ENCODE data around the gene FGR.
A peak's percentile ranks its signal among the peaks of the same experiment; 100 is the strongest.
"Not testable (repeated sequence)": the region's sequence is repeated elsewhere in the genome, so short reads cannot be mapped to it uniquely, and the experiment has no call there.

The FGR gene

DNA sequence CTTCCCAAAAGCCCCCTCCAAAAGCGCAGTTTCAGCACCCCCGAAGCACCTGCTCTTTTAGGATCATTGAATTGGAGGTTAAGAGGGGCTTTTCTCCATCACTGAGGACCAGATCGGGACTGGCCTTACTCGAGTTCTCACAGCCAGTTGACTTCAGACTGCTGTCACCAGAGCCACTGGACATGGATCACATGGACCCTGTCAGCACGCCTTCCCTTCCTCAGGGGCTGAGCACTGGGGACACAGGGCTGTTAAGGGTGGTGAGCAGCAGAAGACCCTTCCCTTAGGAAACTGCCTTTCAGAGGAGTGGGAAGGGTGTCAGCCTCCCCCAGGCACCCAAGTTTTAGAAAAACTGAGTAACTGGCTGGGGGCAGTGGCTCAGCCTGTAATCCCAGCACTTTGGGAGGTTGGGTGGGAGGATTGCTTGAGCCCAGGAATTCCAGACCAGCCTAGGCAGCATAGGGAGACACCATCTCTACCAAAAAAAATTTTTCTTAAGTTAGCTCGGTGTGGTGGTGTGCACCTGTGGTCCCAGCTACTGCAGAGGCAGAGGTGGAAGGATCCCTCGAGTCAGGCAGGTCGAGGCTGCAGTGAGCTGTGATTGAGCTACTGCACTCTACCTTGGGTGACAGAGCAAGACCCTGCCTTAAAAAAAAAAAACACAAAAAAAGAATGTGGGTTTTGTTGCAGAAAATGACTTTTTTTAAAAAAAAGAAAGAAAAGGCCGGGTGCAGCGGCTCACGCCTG, 584 bp upstream of the FGR start:
- no peak for DNase-seq (ENCODE audit: low read depth in 2 of 2)

DNA sequence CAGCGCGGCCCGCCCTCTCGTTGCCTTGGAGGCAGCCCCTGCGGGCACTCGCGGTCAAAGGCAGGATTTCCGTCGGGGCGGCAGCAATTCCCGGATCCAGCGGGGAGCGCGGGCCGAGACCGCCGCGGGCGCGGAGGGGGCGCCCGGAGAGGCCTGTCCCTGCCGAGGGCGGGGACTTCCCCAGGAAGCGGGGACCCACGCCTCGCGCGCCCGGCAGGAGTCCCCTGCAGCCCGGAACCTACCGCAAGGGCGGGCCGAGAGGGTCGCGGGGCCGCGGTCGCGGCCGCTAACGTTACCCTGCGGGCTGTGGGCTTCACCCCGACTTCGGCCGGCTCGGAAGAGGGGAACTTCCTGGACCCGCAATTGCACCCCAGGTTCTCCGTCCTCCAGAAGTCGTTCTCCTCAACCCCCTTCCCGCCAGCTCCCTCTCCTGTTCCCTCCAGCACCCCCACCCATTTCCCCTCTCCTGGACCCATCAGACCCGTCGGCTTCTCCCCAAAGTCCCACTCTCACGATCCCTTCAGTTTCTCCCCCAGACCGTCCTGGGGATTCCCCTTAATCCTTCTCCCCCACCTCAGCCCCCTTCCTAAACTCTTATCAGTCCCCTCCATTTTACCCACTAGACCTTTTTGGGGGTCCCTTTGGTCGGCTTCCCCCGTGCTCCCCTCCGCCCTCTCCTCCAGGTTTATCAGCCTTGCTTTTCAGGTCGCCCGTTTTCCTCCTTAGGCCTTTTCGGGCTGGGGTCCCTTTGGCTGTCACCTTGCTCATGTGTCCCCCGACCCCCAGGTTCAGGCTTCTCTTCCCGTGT, 604 bp downstream of the FGR start:
- peak in 1 of 2 donors; percentile 26 for DNase-seq (ENCODE audit: low read depth in 2 of 2)

DNA sequence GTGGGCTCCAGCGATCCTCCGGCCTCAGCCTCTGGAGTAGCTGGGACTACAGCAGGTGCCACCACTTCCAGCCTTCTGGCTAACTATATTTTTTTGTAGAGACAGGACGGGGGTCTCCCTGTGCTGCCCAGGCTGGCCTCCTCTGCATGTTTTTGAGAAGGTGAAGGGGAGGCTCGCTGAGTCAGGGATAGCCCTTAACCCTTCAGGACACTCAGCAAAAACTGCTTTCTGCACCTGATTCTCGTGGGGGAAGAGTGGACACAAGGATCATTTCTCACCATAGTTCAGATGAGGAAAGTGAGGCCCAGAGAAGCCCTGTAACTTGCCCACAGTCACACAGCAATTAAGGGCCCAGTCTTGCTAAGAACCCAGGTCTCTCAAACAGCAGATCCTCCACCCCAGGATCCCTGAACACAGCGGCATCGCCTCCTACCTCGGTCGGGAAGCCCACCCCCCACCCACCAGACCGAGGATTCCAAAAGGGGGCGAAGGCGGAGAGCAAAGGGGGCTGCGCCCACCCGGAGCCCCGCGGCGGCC, 1.3 kb downstream of the FGR start:
- no peak for DNase-seq (ENCODE audit: low read depth in 2 of 2)

DNA sequence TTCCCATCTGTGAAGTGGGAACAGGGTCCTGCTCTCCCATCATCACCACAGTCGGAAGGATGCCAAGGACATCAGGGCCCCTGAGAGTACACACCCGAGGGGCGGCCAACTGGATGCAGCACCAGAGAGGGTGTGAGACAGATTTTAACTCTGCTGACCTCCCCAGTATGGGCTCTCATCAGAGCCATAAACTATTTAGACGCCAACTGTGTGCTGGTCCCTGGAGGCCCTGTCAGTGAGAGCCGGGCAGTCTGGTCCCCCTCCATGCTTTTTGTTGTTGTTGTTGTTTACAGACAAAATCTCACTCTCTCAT, 1.7 kb downstream of the FGR start:
- no peak for DNase-seq (ENCODE audit: low read depth in 2 of 2)

DNA sequence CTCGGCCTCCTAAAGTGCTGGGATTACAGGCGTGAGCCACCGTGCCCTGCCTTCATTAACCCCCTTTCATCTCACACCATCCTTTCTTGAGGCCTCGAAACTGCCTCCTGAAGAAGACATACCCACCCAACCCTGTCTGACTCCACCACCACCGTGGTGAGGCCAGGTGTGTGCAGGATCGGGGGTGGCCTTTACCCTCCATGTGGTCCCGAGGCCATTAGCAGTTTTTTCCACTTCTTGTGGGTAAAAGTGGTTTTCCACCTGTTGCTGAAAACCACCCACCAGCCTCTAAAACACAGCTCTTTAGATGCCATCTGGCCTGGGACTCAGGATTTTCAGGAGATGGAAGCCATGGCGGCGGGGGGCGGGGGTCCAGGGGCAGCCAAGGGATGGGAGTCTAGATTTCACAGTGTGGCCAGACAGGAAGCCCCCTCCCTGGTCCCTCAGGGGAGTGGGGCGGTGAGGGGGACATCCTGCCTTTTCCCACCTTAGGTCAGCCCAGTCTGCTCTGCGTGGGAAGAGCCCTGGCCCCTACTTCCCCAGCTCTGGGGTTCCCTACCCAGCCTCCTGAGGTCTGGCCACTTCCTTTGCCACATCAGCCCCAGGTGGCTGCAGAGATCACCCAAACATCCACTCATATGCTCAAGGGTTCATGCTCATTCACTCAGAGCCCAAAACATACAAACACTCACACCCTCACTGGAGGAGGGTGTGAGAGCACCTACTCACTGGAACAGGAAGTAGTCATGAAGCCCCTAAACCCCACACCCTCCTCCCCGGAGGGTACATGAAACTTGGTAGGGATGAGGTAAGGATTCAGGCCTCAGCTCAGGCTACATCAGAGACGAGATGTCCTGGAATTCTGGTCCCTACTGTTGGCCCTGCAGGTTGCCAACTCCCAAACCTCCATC, 2.3 kb downstream of the FGR start:
- DNase-seq (ENCODE audit: low read depth in 2 of 2), result peak; percentile 31 to 42

DNA sequence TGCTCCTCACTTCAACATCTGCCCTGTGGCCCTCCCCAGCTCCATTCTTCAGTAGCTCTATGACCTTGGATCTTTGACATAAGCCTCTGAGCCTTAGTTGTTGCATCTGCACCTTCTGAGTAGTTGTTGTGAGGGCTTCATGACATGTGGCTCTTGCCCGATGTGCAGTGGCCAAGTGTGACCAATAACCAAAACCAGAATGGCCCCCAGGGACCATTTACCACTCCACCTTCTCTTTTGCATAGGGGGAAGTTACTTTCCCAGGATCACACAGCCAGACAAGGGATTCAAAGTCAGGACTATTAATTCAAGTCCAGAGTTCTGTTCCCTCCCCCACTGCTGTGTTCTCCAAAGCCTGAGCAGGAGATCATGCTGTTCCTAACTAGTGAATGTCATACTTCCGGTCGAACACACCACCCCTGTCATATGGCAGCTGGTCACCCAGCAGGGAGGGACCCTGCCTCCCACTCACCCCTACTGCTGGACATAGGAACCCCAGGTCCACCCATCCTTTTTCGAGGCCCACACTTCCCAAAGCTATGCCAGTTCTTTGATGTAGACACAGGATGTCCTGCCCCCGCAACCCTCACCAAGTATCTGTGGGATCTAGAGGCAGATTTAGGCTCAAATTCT, 4.0 kb downstream of the FGR start:
- no peak for DNase-seq (ENCODE audit: low read depth in 2 of 2)

DNA sequence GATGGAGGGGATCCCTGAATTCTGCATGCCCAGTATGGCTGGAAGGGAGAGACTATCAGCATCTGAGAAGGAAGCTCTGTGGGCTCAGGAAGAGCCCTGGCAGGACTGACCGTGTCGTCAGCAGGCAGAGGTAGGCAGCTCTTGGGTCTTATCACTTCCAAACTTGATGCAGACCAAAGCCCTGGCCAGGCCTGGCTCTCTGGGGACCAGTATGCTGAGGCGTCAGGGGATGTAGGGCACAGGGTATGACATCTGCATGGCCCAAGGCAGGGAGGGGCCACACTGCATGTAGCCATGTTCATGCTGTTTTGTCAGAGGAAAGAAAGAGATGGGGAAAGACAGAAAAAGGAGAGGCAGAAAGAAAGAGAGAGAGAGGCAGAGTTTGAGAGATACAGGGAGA, 6.3 kb downstream of the FGR start:
- DNase-seq (ENCODE audit: low read depth in 2 of 2), result no peak

DNA sequence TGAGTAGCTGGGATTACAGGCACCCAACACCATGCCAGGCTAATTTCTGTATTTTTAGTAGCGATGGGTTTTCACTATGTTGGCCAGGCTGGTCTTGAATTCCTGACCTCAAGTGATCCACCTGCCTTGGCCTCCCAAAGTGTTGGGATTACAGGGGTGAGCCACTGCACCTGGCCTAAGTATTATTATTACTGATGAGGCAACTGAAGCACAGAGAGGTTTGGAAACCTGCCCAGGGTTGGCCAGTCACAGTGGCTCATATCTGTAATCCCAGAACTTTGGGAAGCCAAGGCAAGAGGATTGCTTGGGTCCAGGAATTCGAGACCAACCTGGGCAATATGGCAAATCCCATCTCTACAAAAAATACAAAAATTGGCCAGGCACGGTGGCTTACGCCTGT, 7.3 kb downstream of the FGR start:
- not testable (repeated sequence) for DNase-seq (ENCODE audit: low read depth in 2 of 2)

DNA sequence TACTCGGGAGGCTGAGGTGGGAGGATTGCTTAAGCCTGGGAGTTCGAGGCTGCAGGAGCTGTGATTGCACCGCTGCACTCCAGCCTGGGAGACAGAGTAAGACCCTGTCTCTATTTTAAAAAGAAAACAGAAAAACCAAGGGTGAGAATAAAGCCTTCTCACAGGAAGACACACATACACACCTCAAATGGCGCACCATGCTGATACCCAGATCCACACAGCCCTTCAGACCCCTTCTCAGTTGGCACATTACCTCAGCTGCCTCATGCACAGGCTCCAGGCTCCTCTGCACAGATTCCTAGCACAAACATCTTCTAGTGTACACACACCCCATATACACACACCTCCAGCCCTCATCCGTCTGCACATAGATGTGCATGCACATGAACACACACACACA, 7.9 kb downstream of the FGR start:
- no peak for DNase-seq (ENCODE audit: low read depth in 2 of 2)

DNA sequence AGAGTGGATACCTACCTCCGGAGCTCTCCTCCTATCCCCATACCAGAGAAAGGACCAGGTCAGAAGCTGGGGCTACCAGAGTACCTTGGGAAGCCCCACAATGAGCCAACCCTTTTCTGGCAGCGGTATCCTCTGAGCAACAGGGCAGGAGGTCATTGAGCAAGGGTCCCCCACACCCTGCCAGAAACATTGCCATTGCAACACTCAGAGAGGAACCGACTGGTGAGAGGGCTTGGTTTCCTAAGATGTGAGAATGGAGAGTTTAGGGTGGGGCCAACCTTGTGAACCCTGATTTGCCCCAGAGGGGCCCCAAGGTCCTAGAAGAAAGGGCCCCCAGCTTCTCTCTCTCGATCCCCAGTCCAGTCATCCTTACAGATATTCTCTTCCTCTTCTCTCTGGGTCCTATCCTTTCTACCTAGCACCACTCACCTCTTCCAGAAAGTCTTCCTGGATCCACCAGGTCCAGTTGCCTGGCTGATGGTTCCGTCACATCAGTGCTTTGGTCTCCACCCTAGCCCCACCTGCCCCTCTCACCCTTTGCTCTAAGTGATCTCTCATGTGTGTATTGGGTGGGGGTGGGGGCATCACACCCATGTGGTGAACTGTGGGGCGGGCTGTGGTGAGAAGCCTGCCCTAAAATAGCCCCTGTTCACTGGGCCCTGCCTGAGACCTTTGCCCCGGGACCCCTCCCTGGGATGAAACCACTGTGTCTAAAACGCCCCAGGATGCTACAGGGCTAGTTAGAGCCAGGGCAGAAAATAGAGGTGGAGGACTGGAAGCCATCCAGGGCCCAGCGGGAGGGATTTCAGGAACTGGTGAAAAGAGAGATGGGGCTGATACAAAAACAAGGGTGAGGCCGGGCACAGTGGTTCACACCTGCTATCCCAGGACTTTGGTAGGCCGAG, 8.7 kb downstream of the FGR start:
- DNase-seq (ENCODE audit: low read depth in 2 of 2), result no peak

DNA sequence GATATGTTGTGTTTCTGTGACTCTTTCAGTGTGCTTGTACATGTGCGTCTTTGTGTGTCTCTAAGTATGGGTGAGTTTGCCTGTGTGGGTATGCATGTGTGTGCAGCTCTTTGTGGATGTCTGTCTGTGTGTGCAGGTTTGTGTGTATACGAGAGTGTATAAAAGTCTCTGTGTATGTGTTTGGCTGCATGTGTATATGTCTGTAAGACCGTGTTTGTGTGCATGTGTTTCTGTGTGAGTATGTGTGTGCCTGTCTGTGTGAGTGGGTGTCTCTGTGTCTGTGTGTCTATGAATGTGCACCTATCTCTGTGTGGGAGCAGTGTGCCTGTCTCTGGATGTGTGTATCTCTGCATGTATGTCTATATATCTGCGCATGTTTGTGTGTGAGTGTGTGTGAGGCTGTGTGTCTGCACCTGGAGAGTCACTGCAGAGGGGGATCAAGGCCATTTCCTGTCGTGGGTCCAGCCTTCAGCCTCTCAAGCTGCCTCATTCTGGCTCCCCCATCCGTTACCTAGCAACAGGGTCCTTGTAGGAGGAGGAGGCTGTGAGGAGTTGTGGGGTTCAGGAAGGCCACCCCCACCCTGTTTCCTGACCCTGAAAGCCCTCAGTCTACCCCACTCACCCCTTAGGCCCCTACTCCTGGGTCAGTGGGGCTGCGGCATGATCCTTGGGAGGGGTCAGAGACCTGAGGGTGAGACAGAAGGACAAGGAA, 10.4 kb downstream of the FGR start:
- DNase-seq (ENCODE audit: low read depth in 2 of 2), result no peak

DNA sequence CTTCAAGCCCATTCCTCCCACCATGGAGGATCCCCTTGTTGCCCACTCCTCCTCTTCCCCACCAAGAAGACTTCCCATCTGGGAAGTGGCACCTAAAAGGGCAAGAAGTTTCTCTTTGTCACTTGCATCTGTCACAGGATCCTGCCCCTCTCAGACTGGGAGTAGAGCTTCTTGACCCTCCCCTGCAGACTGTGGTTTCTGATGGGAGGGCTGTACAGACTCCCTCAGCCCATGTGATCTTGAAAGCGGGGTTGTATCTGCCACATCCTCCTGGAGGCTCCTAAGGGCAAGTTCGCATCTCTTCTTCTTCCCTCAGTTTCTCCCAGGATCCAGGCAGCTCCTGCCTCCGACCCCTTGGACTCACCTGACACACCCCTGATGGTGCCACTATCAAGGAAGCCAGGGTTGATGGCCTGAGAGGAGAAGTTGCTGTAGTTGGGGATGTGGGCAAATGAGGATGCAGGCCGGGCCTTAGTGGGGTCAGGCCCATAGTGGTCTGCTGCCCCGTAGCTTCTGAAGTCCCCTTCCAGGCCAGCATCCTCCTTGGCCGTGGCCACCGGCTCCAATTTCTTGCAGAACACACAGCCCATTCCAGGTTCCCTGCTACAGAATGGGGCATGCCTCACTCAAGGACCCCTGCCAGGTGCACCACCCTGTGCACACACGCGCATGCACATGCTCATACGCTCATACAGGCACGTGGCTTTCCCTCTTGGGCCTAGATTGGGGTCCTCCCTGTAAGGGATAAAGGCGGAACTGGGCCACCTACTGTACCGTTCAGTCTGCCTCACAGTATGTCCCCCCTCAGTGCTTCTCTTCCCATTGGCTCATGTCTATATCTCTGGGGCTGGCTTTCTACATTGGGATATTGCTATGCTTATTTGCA, 11.4 kb downstream of the FGR start:
- no peak for DNase-seq (ENCODE audit: low read depth in 2 of 2)

DNA sequence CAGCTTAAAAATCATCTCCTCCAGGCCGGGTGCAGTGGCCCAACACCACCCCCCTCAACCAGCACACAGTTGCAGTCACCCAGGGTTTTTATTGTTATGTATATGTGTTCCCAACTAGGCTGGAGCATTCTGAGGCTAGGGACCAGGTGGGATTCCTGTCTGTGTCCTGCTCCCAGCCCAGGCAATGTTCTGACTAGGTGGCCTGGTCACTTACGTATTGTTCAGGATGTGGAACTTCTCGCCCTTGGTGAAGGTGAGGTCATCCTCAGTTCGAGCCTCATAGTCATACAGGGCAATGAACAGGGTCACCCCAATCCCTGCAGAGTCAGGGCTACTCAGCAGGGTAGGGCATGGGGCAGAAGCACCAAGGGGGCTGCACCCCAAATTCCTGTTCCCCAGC, 12.2 kb downstream of the FGR start:
- no peak for DNase-seq (ENCODE audit: low read depth in 2 of 2)

DNA sequence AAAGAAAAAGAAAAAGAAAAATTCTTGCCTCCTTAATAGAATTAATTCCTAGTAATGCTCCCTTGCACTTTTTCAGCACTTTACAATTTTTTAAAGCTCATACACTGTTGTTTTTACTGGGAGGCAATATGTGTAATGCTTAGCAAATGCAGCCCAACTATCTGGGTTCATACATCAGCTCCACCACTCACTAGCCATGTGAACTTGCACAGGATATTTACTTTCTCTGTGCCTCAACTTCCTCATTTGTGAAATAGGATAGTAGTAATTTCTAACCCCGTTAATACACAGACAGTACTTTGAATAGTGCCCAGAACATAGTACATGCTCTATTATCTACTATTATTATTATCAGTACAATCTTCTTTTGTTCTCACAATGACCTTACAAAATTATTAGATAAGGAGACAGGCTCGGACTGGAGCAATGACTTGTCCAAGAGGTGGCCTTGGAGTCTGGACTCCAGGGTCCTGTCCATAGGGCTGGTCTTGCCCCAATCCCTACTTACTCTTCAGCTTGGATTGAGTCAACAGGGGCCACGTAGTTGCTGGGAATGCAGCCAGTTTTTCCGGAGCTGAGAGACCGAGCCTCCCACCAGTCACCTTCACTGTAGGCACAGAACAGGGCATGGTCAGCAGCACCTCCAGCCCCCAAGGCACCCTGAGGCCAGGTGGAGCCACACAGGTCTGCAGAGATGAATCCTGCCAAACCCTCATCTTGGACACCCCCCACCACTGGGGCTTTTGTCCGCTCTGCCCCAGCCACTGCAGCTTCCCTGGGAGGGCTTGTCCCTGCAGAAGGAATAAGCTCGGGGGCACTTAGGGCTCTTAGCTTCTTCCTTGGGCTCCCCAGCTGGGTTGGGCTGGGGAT, 13.7 kb downstream of the FGR start:
- DNase-seq (ENCODE audit: low read depth in 2 of 2), result no peak

DNA sequence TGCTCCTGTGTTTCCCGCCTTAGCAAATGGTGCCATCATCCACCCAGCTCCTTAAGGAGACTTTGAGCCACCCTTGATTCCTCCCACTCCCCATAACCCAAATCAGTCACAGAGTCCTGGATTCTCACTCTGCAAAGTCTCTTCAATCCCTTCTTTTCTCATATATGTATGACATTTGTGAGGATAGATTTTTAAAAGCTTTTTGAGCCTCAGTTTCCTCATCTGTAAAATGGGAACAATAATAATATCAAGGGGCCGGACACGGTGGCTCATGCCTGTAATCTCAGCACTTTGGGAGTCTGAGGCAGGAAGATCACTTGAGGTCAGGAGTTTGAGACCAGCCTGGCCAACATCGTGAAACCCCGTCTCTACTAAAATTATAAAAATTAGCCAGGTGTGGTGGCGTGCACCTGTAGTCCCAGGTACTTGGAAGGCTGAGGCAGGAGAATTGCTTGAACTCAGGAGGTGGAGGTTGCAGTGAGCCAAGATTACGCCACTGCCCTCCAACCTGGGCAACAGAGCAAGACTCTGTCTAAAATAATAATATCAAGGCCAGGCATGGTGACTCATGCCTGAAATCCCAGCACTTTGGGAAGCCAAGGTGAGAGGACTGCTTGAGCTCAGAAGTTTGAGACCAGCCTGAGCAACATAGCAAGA, 15.1 kb downstream of the FGR start:
- DNase-seq (ENCODE audit: low read depth in 2 of 2), result not testable (repeated sequence)

DNA sequence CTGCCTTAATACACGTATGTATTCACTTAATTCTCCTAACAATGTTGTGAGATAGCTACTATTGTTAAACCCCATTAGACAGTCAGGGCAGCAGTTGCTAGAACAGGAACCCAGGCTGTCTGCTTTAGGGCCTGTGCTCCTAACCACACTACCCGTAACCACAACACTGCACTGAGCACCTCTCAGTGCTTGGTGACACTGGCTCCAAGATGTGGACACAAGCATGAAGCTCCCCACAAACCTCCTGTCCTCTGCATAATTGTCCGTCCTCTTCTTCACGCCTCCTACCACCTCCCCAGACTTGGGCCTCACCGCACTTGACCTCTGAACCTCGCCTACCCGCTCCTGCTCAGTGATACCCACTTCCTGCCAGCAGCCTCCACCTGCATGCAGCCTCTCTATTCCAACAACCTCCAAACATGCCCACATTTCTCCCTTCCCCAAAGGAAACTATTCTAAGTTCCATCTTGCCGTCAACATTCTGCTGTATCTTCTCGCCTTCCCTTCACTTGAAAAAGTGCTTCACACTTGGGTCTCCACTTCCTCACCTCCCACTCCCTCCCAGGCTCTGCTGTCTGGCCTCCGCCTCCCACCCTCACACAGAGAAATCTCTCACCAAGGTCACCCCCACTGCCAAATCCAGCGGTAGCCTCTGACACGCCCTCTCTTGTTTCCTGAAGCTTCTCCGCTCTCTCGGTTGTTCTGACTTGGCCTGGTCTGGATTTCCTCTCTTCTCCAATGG, 16.5 kb downstream of the FGR start:
- no peak for DNase-seq (ENCODE audit: low read depth in 2 of 2)

DNA sequence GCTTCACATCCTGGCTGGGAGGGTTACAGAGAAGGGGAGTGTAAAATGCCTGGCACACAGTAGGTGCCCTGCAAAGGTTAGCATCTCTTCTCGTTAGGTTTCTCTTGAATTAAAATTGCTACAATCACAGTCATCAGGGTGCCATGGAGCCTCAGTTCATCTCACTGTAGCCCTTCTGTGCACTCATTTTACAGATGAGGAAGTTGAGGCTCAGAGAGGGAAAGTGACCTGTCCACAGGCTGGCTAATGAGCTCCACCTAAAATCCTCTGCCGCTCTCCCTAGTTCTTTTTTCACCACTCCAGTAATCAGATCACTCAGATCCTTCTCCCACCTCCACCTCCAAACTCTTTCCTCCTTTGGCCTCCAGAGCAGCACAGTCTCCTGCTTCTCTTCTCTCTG, 17.6 kb downstream of the FGR start:
- DNase-seq (ENCODE audit: low read depth in 2 of 2), result no peak

Measured in stimulated activated CD4-positive, alpha-beta T cell treated with anti-CD3 and anti-CD28 coated beads, Interleukin-4, amount 100 ng/mL, for 48 hours (primary cell).